Cerebellar nuclear complex (tissue), 1 donor: ENCODE results near the gene DAB2IP.
A peak's percentile ranks its signal among the peaks of the same experiment; 100 is the strongest.

Experiments used
- DNase-seq, 2 experiments: peaks; one replicate each; lab custom pipeline; 2025; lab: John Stamatoyannopoulos, UW

DAB2IP gene

GRCh38 chr9:121662891-121663580, 11.6 kb downstream of the DAB2IP start:
- DNase-seq = no peak

GRCh38 chr9:121663591-121663990, 12.2 kb downstream of the DAB2IP start:
- no peak for DNase-seq

DNA sequence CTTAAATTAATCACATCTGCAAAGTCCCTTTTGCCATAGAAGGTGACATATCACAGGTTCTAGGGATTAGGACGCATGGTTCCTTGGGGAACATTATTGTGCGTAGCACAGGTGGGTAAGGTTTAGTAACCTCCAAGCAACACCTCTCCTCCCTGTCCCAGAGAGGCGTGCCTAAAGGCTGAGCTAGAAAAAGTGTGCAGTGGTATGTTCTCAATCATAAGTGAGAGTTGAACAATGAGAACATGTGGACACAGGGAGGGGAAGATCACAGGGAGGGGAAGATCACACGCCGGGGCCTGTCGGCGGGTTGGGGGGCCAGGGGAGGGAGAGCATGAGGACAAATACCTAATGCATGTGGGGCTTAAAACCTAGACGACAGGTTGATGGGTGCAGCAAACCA, 14.9 kb downstream of the DAB2IP start:
- DNase-seq = no peak

DNA sequence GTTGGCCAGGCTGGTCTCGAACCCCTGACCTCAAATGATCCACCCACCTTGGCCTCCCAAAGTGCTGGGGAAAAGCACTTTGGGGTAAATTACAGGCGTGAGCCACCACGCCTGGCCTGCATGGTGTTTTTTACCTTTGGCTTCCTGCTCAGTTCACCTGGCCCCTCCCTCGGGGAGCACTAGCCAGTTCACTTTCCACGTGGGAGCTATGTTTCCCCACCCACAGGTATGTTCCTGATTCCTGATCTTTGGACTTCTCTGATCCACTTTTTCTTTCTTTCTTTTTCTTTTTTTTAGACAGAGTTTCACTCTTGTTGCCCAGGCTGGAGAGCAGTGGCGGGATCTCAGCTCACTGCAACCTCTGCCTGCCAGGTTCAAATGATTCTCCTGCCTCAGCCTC, 15.8 kb downstream of the DAB2IP start:
- DNase-seq = no peak

GRCh38 chr9:121667890-121668289, 16.5 kb downstream of the DAB2IP start:
- no peak for DNase-seq

DNA sequence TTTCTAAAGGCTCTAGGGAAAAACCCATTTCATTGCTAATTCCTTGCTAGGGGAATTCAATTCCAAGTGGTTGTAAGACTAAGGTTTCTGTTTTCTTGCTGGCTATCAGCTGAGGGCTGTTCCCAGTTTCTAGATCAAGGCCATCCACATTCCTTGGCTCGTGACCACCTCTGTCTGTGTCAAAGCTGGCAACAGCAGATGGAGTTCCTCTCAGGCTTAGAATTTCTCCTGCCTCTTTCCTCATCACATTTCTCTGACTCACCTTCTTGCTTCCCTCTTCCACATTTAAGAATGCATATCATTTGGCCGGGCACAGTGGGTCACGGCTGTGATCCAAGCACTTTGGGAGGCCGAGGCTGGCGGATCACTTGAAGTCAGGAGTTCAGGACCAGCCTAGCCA, 19.0 kb downstream of the DAB2IP start:
- no peak for DNase-seq

GRCh38 chr9:121671612-121672155, 20.2 kb downstream of the DAB2IP start:
- no peak for DNase-seq

DNA sequence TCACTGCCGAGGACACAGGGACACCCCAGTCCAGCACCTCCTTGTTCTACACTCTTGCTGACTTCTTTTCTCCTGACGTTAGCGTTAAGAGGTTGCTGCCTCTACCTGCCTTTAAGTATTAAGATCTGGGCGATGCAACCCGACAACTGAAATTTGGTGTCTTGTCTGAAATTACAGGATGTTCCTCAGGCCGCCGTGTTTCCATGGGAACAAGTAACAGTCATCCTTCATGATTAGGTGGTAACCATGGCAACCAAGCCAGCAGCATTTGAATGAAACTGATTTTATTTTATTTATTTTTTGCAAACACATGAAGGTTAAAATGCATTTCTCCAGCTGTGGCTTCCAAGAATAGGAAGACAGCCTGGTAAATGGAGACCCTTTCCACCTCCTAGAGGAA, 20.8 kb downstream of the DAB2IP start:
- DNase-seq = no peak

DNA sequence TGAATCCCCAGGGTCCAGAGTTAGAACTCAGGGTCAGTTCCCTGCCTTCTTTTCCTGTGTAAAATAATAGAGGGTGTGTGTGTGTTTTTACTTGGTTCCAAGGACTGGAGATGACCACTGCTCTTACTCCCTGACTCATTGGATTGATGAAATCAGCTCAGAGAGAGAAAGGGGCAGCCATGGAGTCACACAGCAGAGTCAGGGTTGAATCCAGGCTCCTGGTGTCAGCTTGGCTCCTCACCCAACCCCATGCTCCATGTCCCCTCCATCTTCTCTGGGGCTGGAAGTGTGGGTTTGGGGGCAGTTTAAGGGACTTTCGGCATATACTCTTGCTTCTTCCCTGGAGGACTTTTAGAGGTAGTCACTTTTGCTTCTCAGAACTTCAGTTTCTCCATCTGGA, 21.6 kb downstream of the DAB2IP start:
- DNase-seq = no peak

- DNase-seq = no peak
Observed at GRCh38 chr9:121673576-121673975, 22.1 kb downstream of the DAB2IP start.

- no peak for DNase-seq
Observed at GRCh38 chr9:121674017-121674416, 22.6 kb downstream of the DAB2IP start.

- DNase-seq = no peak
Observed at GRCh38 chr9:121674952-121675351, 23.5 kb downstream of the DAB2IP start.

GRCh38 chr9:121675381-121675780, 23.9 kb downstream of the DAB2IP start:
- no peak for DNase-seq

- DNase-seq = peak; percentile 66 to 79
Observed at GRCh38 chr9:121675969-121676822, 24.8 kb downstream of the DAB2IP start.

DNA sequence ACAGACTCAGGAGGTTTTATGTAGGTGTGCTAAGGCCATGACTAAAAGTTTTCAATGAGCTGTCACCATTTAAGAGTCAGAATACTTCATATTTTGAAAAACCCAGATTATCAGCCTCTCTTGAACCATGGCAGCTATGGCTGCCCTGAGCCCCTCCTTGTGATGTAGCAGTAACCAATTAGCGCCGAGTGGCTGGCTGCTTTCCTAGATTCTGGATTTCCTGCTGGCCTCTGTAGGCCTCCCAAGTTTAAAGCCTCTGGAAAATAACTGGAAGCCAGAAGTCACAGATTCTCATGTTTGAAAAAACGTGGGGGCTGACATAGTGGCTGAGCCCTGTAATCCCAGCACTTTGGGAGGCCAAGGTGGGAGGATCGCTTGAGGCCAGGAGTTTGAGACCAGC, 25.5 kb downstream of the DAB2IP start:
- no peak for DNase-seq

DNA sequence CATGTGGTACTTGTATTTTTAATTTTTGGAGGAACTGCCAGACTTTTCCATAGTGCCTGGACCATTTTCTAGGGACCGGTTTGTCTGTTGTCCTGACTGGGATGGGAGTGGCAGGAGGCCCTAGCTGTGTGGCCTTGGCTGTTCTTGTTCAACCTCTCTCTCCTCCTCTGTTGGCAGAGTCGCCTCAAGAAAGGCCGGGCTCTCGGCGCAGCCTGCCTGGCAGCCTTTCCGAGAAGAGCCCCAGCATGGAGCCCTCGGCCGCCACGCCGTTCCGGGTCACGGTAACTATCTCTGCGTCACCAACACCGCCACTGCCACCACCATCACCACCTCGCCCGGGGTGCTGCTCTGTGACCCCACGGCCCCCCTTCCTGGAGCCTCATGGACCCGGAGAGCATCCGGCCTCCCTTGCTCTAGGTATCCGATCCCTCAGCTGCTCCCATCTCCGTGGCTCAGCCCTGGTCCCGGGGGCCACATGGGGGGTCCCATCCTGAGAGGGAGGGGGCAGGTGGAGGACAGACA, 27.1 kb downstream of the DAB2IP start:
- DNase-seq = no peak

DNA sequence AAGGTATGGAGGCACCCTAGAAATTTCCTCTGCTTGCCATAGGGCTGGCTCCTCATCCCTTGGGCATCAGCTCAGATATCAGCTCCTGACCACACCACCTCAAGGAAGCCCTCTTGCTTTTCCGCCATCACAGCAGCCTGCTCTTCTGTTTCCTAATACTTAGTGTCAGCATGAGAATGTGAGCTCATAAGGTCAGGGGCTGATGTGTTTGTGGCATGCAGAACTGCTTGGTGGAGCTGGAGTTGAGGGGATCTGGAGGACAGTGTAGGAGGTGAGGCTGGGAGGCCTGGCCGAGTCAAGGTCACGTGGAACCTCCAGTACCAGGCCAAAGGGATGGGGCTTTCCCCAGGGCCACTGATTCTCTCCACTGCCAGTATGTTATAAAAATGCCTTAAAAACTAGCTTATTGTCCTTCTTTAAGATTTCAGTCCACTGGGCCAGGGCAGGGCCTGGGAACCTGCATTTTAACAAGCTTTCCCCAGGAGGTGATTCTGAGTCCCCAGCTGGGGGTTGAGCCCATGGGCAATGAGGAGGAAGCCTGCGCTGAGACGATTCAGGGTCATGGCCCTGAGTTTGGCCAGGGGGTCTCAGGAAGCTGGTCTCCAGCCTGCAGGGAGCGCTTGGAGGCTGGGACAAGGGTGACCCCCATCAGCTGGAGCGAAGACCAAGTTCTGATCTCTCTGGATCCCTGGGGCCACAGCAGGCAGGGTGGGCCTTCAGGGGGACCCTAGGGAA, 28.6 kb downstream of the DAB2IP start:
- DNase-seq = no peak

DNA sequence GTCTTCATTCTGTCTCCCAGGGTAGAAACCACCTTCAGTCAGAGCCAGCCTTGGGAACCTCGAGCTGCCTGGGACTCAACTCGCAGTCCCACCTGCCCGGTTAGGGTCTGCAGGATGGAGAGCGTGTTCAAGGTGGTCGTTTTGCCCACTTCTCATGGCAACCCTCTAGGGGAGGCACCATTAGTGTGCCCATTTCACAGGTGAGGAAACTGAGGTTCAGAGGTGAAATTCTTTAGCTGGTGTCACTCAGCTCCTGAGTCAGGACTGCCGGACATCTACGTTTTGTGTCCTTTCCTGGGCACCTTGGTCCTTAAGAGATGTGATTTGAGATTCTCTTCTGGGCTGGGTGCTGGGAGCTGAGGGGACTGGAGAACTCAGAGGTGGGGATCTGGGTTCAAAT, 30.0 kb downstream of the DAB2IP start:
- DNase-seq = no peak

GRCh38 chr9:121682201-121682600, 30.8 kb downstream of the DAB2IP start:
- no peak for DNase-seq

GRCh38 chr9:121682926-121683515, 31.6 kb downstream of the DAB2IP start:
- DNase-seq = no peak

DNA sequence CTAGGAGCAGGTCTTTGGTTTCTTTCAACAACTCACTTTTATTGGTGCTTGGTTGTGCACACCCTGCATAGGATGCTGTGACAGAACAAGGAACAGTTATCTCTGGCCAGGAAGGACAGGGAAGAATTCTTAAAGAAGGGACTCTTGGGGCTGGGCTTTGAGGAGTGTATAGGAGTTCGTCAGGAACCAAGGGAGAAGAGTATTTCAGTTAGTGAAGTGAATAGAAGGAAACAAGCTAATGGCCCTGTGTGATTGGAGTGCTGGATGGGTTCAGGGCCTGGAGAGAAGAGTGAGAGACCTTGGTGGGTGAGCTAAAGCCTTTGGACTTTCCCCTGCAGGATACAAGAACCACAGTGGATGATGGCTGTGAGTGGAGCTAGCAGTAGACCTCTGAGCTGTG, 32.2 kb downstream of the DAB2IP start:
- DNase-seq = no peak
